DND-41 (cell line): ENCODE results near the gene NTN1.

Experiments used
- ATAC-seq: fragments of 200-7000 bp; cut with Tn5 transposase; 3 replicates; pipeline ENCODE4 v1.9.1; 2021; ENCODE audit warnings: low read depth; ENCODE audit not compliant: insufficient read depth
- DNase-seq: peaks from one replicate; pipeline ENCODE4 v3.0.0-alpha.2; 2020
- H2AFZ ChIP-seq: 2 replicates; pipeline ENCODE4 v1.6.0; 2012; ENCODE audit warnings: low read depth, low read length
- H3K27ac ChIP-seq: 2 replicates; pipeline ENCODE4 v1.5.1; 2012; ENCODE audit warnings: low read length, inconsistent platforms
- H3K27me3 ChIP-seq: fragments of 200-600 bp; sonication (generic); 2 replicates; pipeline ENCODE4 v1.6.0; 2012; ENCODE audit warnings: low read length, mild to moderate bottlenecking, inconsistent platforms; ENCODE audit not compliant: insufficient read depth, poor library complexity
- H3K36me3 ChIP-seq: 2 replicates; pipeline ENCODE4 v1.5.1; 2012; ENCODE audit warnings: low read length, inconsistent platforms; ENCODE audit not compliant: insufficient read depth
- H3K4me1 ChIP-seq: 2 replicates; pipeline ENCODE4 v1.5.1; 2012; ENCODE audit warnings: mild to moderate bottlenecking, low read length; ENCODE audit not compliant: insufficient read depth
- H3K4me2 ChIP-seq: 2 replicates; pipeline ENCODE4 v1.6.0; 2012; ENCODE audit warnings: mild to moderate bottlenecking, moderate library complexity, low read length, inconsistent platforms; ENCODE audit not compliant: insufficient read depth
- H3K4me3 ChIP-seq, 2 experiments: fragments of 200-600 bp in 1 of 2; shearing (Covaris generic) in 1 of 2; 2 replicates each; pipeline ENCODE4 v1.5.1; 2012 to 2016; ENCODE audit warnings: inconsistent platforms in 2 of 2, low read length in 2 of 2, mild to moderate bottlenecking in 2 of 2, low read depth in 1 of 2, moderate library complexity in 1 of 2
- H3K79me2 ChIP-seq: 2 replicates; pipeline ENCODE4 v1.6.0; 2012; ENCODE audit warnings: low read length, inconsistent platforms; ENCODE audit not compliant: insufficient read depth
- H3K9ac ChIP-seq: 2 replicates; pipeline ENCODE4 v1.6.0; 2012; ENCODE audit warnings: low read depth, mild to moderate bottlenecking, inconsistent platforms, low read length, moderate library complexity
- H3K9me3 ChIP-seq: 2 replicates; pipeline ENCODE4 v1.5.1; 2012; ENCODE audit warnings: low read length, moderate library complexity, mild to moderate bottlenecking, inconsistent platforms; ENCODE audit not compliant: insufficient read depth, severe bottlenecking
- H4K20me1 ChIP-seq: 2 replicates; pipeline ENCODE4 v1.6.0; 2012; ENCODE audit warnings: low read length; ENCODE audit not compliant: insufficient read depth
- CTCF ChIP-seq: IDR thresholded peaks from 2 replicates; pipeline ENCODE4 v1.5.1; 2012; ENCODE audit warnings: borderline replicate concordance, low read length, moderate library complexity, mild to moderate bottlenecking; ENCODE audit not compliant: poor library complexity, severe bottlenecking; ENCODE audit errors: extremely low read depth
- EZH2 ChIP-seq: IDR thresholded peaks from 3 replicates; pipeline ENCODE4 v1.6.1; 2012; ENCODE audit warnings: borderline replicate concordance, low read depth, mild to moderate bottlenecking, moderate library complexity, low read length, inconsistent platforms; ENCODE audit not compliant: severe bottlenecking

NTN1 gene

GRCh38 chr17:9044772-9045463 lies 23.6 kb downstream of the NTN1 start:
- DNase-seq (no peak), ATAC-seq (no peak)
- no peaks in the 10 kb centered on the region for H3K4me1 ChIP-seq
- H3K4me2 ChIP-seq = no peak overlapping the region
- TF ChIP-seq EZH2 (no peak), CTCF (no peak)
- H3K79me2 ChIP-seq = no peaks in the 10 kb centered on the region
- H3K27me3 ChIP-seq = no peaks in the 10 kb centered on the region
- no peak overlapping the region for H3K27ac ChIP-seq
- no peak overlapping the region for H3K4me3 ChIP-seq
- no peak overlapping the region for H2AFZ ChIP-seq
- no peaks in the 10 kb centered on the region for H3K9me3 ChIP-seq
- H3K36me3 ChIP-seq = no peaks in the 10 kb centered on the region
- no peak overlapping the region for H3K9ac ChIP-seq
- H4K20me1 ChIP-seq = no peaks in the 10 kb centered on the region

- no peak for DNase-seq
- ATAC-seq = no peak
- no peak overlapping the region for H3K27ac ChIP-seq
- H3K4me1 ChIP-seq = no peaks in the 10 kb centered on the region
- H2AFZ ChIP-seq = no peak overlapping the region
- no peak overlapping the region for H3K9ac ChIP-seq
- H4K20me1 ChIP-seq = no peaks in the 10 kb centered on the region
- no peak overlapping the region for H3K4me2 ChIP-seq
- H3K36me3 ChIP-seq = no peaks in the 10 kb centered on the region
- H3K79me2 ChIP-seq = no peaks in the 10 kb centered on the region
- H3K27me3 ChIP-seq = no peaks in the 10 kb centered on the region
- no peaks in the 10 kb centered on the region for H3K9me3 ChIP-seq
- H3K4me3 ChIP-seq = no peak overlapping the region
- no peak for TF ChIP-seq EZH2
- no peak for TF ChIP-seq CTCF
Measured at GRCh38 chr17:9050801-9051401, 29.6 kb downstream of the NTN1 start.

- Histone ChIP-seq H3K9me3 (no peaks in the 10 kb centered on the region), H3K79me2 (no peaks in the 10 kb centered on the region), H3K4me2 (no peak overlapping the region), H3K4me1 (no peaks in the 10 kb centered on the region), H3K9ac (no peak overlapping the region), H2AFZ (no peak overlapping the region), H3K27me3 (no peaks in the 10 kb centered on the region), H3K4me3 (no peak overlapping the region), H3K36me3 (no peaks in the 10 kb centered on the region), H3K27ac (no peak overlapping the region), H4K20me1 (no peaks in the 10 kb centered on the region)
- ATAC-seq = no peak
- no peak for DNase-seq
- no peak for TF ChIP-seq CTCF
- TF ChIP-seq EZH2 = no peak
Measured at GRCh38 chr17:9051561-9051960, 30.3 kb downstream of the NTN1 start.
